ENCODE results near the gene KLK10.

GRCh38 chr19:51040151-51040550 is 20.6 kb upstream of the KLK10 start:
- TF ChIP-seq CTCF (IDR thresholded peaks at IDR 0.05; ENCODE audit: low read depth, low read length) (no peak), EZH2phosphoT487 (IDR thresholded peaks at IDR 0.05; ENCODE audit: low read depth) (no peak)
